H1 (cell line): Measurements from ENCODE around the gene CCDC80. TPM values are rescaled to one million over a fixed set of nuclear protein-coding genes. Genes with fewer than 3 reads are reported as not detected.

Experiments used
- CTCF ChIA-PET: fragments of 300-600 bp; sonication (Branson Sonifier 250); formaldehyde crosslinking; loops from one replicate; lab custom pipeline; 2021; ENCODE audit not compliant: partially characterized antibody; lab: Charles Lee
- POLR2A ChIA-PET: fragments of 300-600 bp; sonication (Branson Sonifier 250); formaldehyde crosslinking; loops from one replicate; lab custom pipeline; 2021; ENCODE audit warnings: inconsistent platforms; ENCODE audit not compliant: partially characterized antibody; lab: Charles Lee
- DNase-seq, 2 experiments: peaks; one replicate each; pipeline versions ENCODE4 v3.0.0 to v3.0.0-alpha.2; 2010 to 2022; ENCODE audit warnings: low spot score in 2 of 2, low read depth in 1 of 2, mixed read lengths in 1 of 2
- FAIRE-seq: peaks from 2 replicates; lab custom pipeline; 2011; peaks lifted over from hg19 to GRCh38; lab: Jason Lieb, UNC
- H2AFZ ChIP-seq: 2 replicates; pipeline ENCODE4 v1.8.1; 2012; ENCODE audit warnings: low read length, inconsistent platforms
- H2AK5ac ChIP-seq: 2 replicates; pipeline ENCODE4 v1.6.1; 2013; ENCODE audit warnings: low read depth, low read length
- H2BK120ac ChIP-seq: replicated peaks from 2 replicates; pipeline ENCODE3; 2013; ENCODE audit warnings: low read depth, low read length, inconsistent platforms
- H2BK12ac ChIP-seq: 2 replicates; pipeline ENCODE4 v1.6.1; 2013; ENCODE audit warnings: low read depth, low read length
- H2BK15ac ChIP-seq: 2 replicates; pipeline ENCODE4 v1.6.1; 2013; ENCODE audit warnings: low read length
- H2BK20ac ChIP-seq: 2 replicates; pipeline ENCODE4 v1.6.1; 2013; ENCODE audit warnings: low read length
- H2BK5ac ChIP-seq: 2 replicates; pipeline ENCODE4 v1.6.1; 2013; ENCODE audit warnings: low read depth, low read length
- H3K14ac ChIP-seq: 2 replicates; pipeline ENCODE4 v1.6.1; 2013; ENCODE audit warnings: inconsistent platforms; ENCODE audit not compliant: insufficient read length
- H3K18ac ChIP-seq: 2 replicates; pipeline ENCODE4 v1.6.1; 2013; ENCODE audit warnings: low read length; ENCODE audit errors: extremely low read depth
- H3K23ac ChIP-seq: 2 replicates; pipeline ENCODE4 v1.6.1; 2013; ENCODE audit warnings: inconsistent platforms; ENCODE audit not compliant: insufficient read length
- H3K23me2 ChIP-seq: 2 replicates; pipeline ENCODE4 v1.6.1; 2013; ENCODE audit warnings: low read depth, low read length
- H3K27ac ChIP-seq: 2 replicates; pipeline ENCODE4 v1.6.1; 2011; ENCODE audit warnings: low read depth, low read length, inconsistent platforms
- H3K27me3 ChIP-seq, 4 experiments: replicated peaks in 1 of 4; 1 replicate in 1 of 4; 2 replicates in 3 of 4; pipeline versions ENCODE4 v1.6.1 to v1.8.1; 2011 to 2013; ENCODE audit warnings: low read length in 3 of 4, mild to moderate bottlenecking in 3 of 4, inconsistent platforms in 2 of 4, mixed read lengths in 2 of 4, moderate library complexity in 1 of 4; ENCODE audit not compliant: control insufficient read depth in 3 of 4, insufficient read depth in 3 of 4; ENCODE audit errors: extremely low read depth in 1 of 4
- H3K36me3 ChIP-seq, 4 experiments: 2 replicates each; pipeline versions ENCODE4 v1.6.1 to v1.8.1; 2011 to 2013; ENCODE audit warnings: mild to moderate bottlenecking in 4 of 4, low read length in 3 of 4, moderate library complexity in 2 of 4, control low read depth in 1 of 4, inconsistent platforms in 1 of 4; ENCODE audit not compliant: insufficient read depth in 4 of 4, control insufficient read depth in 2 of 4
- H3K4ac ChIP-seq: replicated peaks from 2 replicates; pipeline ENCODE3; 2013; ENCODE audit warnings: low read length, low read depth, mixed read lengths, inconsistent platforms; ENCODE audit not compliant: insufficient read length
- H3K4me1 ChIP-seq, 4 experiments: replicated peaks in 1 of 4; 1 replicate in 1 of 4; 2 replicates in 3 of 4; pipeline versions ENCODE4 v1.6.1 to v1.8.1; 2011 to 2013; ENCODE audit warnings: low read length in 3 of 4, inconsistent platforms in 2 of 4, mixed read lengths in 1 of 4; ENCODE audit not compliant: insufficient read depth in 4 of 4, control insufficient read depth in 3 of 4
- H3K4me2 ChIP-seq, 2 experiments: 2 replicates each; pipeline versions ENCODE4 v1.6.1 to v1.8.1; 2011 to 2013; ENCODE audit warnings: low read depth in 2 of 2, low read length in 2 of 2, control low read depth in 1 of 2, inconsistent platforms in 1 of 2, mild to moderate bottlenecking in 1 of 2; ENCODE audit not compliant: insufficient read depth in 1 of 2
- H3K4me3 ChIP-seq, 4 experiments: fragments of 200-600, 300-600 bp in 1 of 4; sonication (generic), shearing (Covaris generic), sonication (Bioruptor Twin) in 1 of 4; 2 replicates each; pipeline versions ENCODE4 v1.5.1 to v1.8.1; 2011 to 2016; ENCODE audit warnings: low read length in 4 of 4, low read depth in 3 of 4, control low read depth in 2 of 4, inconsistent platforms in 2 of 4, mild to moderate bottlenecking in 2 of 4, mixed read lengths in 1 of 4, moderate library complexity in 1 of 4; ENCODE audit not compliant: insufficient read depth in 2 of 4; ENCODE audit errors: extremely low read depth in 1 of 4
- H3K56ac ChIP-seq: replicated peaks from 2 replicates; pipeline ENCODE3; 2013; ENCODE audit warnings: low read depth, mild to moderate bottlenecking, mixed read lengths, low read length, inconsistent platforms; ENCODE audit not compliant: insufficient read length
- H3K79me1 ChIP-seq: 2 replicates; pipeline ENCODE4 v1.6.1; 2013; ENCODE audit warnings: low read depth, low read length, control low read depth
- H3K79me2 ChIP-seq, 2 experiments: 2 replicates each; pipeline versions ENCODE4 v1.6.1 to v1.8.1; 2012 to 2013; ENCODE audit warnings: low read length in 2 of 2, mild to moderate bottlenecking in 2 of 2, inconsistent platforms in 1 of 2; ENCODE audit not compliant: insufficient read depth in 2 of 2, control insufficient read depth in 1 of 2
- H3K9ac ChIP-seq, 4 experiments: replicated peaks in 1 of 4; 1 replicate in 1 of 4; 2 replicates in 3 of 4; pipeline versions ENCODE4 v1.6.1 to v1.8.1; 2011 to 2013; ENCODE audit warnings: low read depth in 3 of 4, low read length in 3 of 4, control low read depth in 2 of 4, mild to moderate bottlenecking in 2 of 4, moderate library complexity in 2 of 4, inconsistent platforms in 1 of 4; ENCODE audit errors: extremely low read depth in 1 of 4
- H3K9me3 ChIP-seq, 2 experiments: 2 replicates each; pipeline versions ENCODE4 v1.6.1 to v1.8.1; 2012 to 2013; ENCODE audit warnings: mild to moderate bottlenecking in 2 of 2, moderate library complexity in 2 of 2, control low read depth in 1 of 2, inconsistent platforms in 1 of 2, low read depth in 1 of 2, low read length in 1 of 2, mixed read lengths in 1 of 2; ENCODE audit not compliant: insufficient read depth in 2 of 2
- H4K20me1 ChIP-seq, 2 experiments: replicated peaks in 1 of 2; 2 replicates each; pipeline versions ENCODE3 to v1.8.1; 2011 to 2013; ENCODE audit warnings: inconsistent platforms in 2 of 2, low read length in 2 of 2, mild to moderate bottlenecking in 1 of 2; ENCODE audit not compliant: insufficient read depth in 2 of 2, control insufficient read depth in 1 of 2
- H4K5ac ChIP-seq: 2 replicates; pipeline ENCODE4 v1.6.1; 2013; ENCODE audit warnings: low read length, low read depth, mixed read lengths, inconsistent platforms; ENCODE audit not compliant: insufficient read length
- H4K8ac ChIP-seq: 2 replicates; pipeline ENCODE4 v1.8.0; 2013; ENCODE audit warnings: mild to moderate bottlenecking, moderate library complexity, low read length, inconsistent platforms; ENCODE audit not compliant: insufficient read depth; ENCODE audit errors: extremely low read depth
- H4K91ac ChIP-seq: replicated peaks from 2 replicates; pipeline ENCODE3; 2013; ENCODE audit warnings: low read length, mixed read lengths, inconsistent platforms; ENCODE audit not compliant: insufficient read length
- BRCA1 ChIP-seq: IDR thresholded peaks from 2 replicates; pipeline ENCODE4 v1.6.1; 2012; ENCODE audit warnings: low read depth, low read length, improper control_type of control experiment
- CTBP2 ChIP-seq: IDR thresholded peaks from 2 replicates; pipeline ENCODE4 v1.7.0; 2011; ENCODE audit warnings: borderline replicate concordance, mild to moderate bottlenecking, moderate library complexity, mixed read lengths, low read length; ENCODE audit not compliant: insufficient read depth, insufficient read length
- EZH2 ChIP-seq: fragments of 200-600 bp; sonication (generic); IDR thresholded peaks from 2 replicates; pipeline ENCODE4 v1.7.1; 2012; ENCODE audit warnings: low read depth, mild to moderate bottlenecking, moderate library complexity, low read length, inconsistent platforms; ENCODE audit not compliant: severe bottlenecking
- GABPA ChIP-seq: IDR thresholded peaks from 2 replicates; pipeline ENCODE4 v1.6.1; 2011; ENCODE audit warnings: mild to moderate bottlenecking, low read length, moderate library complexity, borderline replicate concordance; ENCODE audit not compliant: insufficient read depth
- HDAC2 ChIP-seq, 2 experiments: fragments of 300-600 bp in 1 of 2; sonication (generic) in 1 of 2; IDR thresholded peaks; 2 replicates each; pipeline ENCODE4 v1.6.1; 2011 to 2012; ENCODE audit warnings: low read depth in 2 of 2, low read length in 2 of 2, mild to moderate bottlenecking in 2 of 2, moderate library complexity in 2 of 2, borderline replicate concordance in 1 of 2, inconsistent platforms in 1 of 2
- KDM1A ChIP-seq: fragments of 200-600, 300-600 bp; sonication (generic); IDR thresholded peaks from 2 replicates; pipeline ENCODE4 v1.7.1; 2016; ENCODE audit warnings: mild to moderate bottlenecking, low read length, borderline replicate concordance
- KDM4A ChIP-seq: IDR thresholded peaks from one replicate; pipeline ENCODE4 v1.7.1; 2012; ENCODE audit warnings: low read depth, mild to moderate bottlenecking, moderate library complexity, low read length, inconsistent platforms; ENCODE audit not compliant: severe bottlenecking
- RFX5 ChIP-seq: IDR thresholded peaks from 2 replicates; pipeline ENCODE4 v1.6.1; 2011; ENCODE audit warnings: low read depth, low read length, improper control_type of control experiment, borderline replicate concordance
- TAF1 ChIP-seq: IDR thresholded peaks from 2 replicates; pipeline ENCODE4 v1.6.1; 2011; ENCODE audit warnings: mild to moderate bottlenecking, low read depth, low read length
- WGBS, 2 experiments: shearing (Covaris generic) in 1 of 2; methylation state at CpG; one replicate each; pipeline versions ENCODE4 v1.1.6 to v1.1.7; 2013 to 2015; ENCODE audit warnings: low lambda C conversion rate in 2 of 2, mixed read lengths in 2 of 2, inconsistent platforms in 1 of 2, low coverage in 1 of 2, missing lambda C conversion rate in 1 of 2; ENCODE audit not compliant: insufficient replicate concordance in 2 of 2, insufficient coverage in 1 of 2, insufficient read length in 1 of 2; ENCODE audit errors: extremely low coverage in 1 of 2, missing lambda C conversion rate in 1 of 2; 5-methylcytosine and 5-hydroxymethylcytosine counted together
- polyA plus RNA-seq, 7 experiments: library from polyadenylated mRNA; depleted of rRNA in 3 of 7; stranded (reverse) in 5 of 7; unstranded in 2 of 7; fragments of >200 nt in 5 of 7; fragments of 200-250 nt in 2 of 7; gene quantifications; 1 replicate in 5 of 7; 2 replicates in 1 of 7; 4 replicates in 1 of 7; pipeline versions ENCODE4 v1.2.1 to v1.2.3, GENCODE V29; 2011 to 2013; ENCODE audit warnings: missing spikeins in 2 of 7, mixed read lengths in 2 of 7
- total RNA-seq: library from RNA; stranded (reverse); fragmentation: NEBNext Ultra II Directional; extraction: Animal tissue kit (Norgen Biotek cat#: 25700); gene quantifications from 2 replicates; pipeline ENCODE4 v1.2.1, GENCODE V29; 2021

Gene CCDC80
- total and polyA plus RNA-seq, 2 of the 8 experiments (the other 6 are each of a cell fraction or from before 2014, with no cell fraction given) = 1.1 to 12.9 TPM

DNA sequence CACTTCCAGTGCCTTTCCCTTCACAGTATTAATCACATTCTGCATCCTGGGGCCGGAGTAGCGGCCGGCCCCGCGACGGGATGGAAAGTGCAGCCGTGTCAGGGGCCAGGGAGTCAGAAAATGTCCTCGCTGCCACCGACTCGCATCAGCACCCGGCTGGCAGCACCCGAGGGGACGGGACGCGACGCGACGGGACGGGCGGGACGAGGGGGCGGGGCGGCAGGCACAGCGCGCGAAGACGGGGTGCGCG lies 79.5 kb downstream of the CCDC80 start:
- peak overlapping the region; percentile 49 to 87 (median 78); a peak in 6 of 7 replicates for H3K9ac ChIP-seq
- CTCF ChIA-PET = no interaction called here

More for the DNA sequence above, 79.5 kb downstream of the CCDC80 start:
- no peak overlapping the region for H2AK5ac ChIP-seq
- H3K79me1 ChIP-seq = no peaks in the 10 kb centered on the region
- H3K23me2 ChIP-seq = peaks cover 11% of the 10 kb centered on the region
- H3K4me3 ChIP-seq = peak overlapping the region; percentile 76 to 97 (median 78)
- no peak for DNase-seq
- no peak overlapping the region for H2BK12ac ChIP-seq
- no peak overlapping the region for H3K56ac ChIP-seq
- H2BK20ac ChIP-seq = no peak overlapping the region
- H3K18ac ChIP-seq = peak overlapping the region; percentile 95
- POLR2A ChIA-PET = interaction anchor here (0.6 to 1.5 kb wide), 8 partner anchors 9 to 457 kb away, joined by 3 to 6 read pairs (median 3); partner anchors contain the start of gene GTPBP8
- H3K9me3 ChIP-seq = no peaks in the 10 kb centered on the region
- peak overlapping the region; percentile 90 for H2AFZ ChIP-seq
- no peak overlapping the region for H3K14ac ChIP-seq
- H3K27ac ChIP-seq = peak overlapping the region; percentile 87; the same call in 1 of the 2 replicates
- H2BK5ac ChIP-seq = peak overlapping the region; percentile 96; the same call in 1 of the 2 replicates
- H2BK120ac ChIP-seq = no peak overlapping the region
- H3K23ac ChIP-seq = no peak overlapping the region
- H3K4me1 ChIP-seq = no peaks in the 10 kb centered on the region; a peak in 1 of 7 replicates
- no peak overlapping the region for H3K4ac ChIP-seq
- no peak overlapping the region for H4K91ac ChIP-seq
- H3K4me2 ChIP-seq = peak overlapping the region; percentile 64 to 88
- H3K79me2 ChIP-seq = peaks cover 3 to 45% of the 10 kb centered on the region in 2 experiments; a peak in 3 of 4 replicates
- H4K8ac ChIP-seq = peak overlapping the region; percentile 42; the same call in 1 of the 2 replicates
- H3K36me3 ChIP-seq = peaks cover 0 to 9% (median 0%) of the 10 kb centered on the region in 4 experiments; a peak in 3 of 8 replicates
- no peak for FAIRE-seq
- H4K5ac ChIP-seq = peak overlapping the region; percentile 44
- no peaks in the 10 kb centered on the region for H4K20me1 ChIP-seq
- TF ChIP-seq EZH2 (no peak), CTBP2 (peak; percentile 35), RFX5 (no peak), TAF1 (peak; percentile 21; the same call in 1 of the 2 replicates), HDAC2 (IDR thresholded peaks at IDR 0.05; ENCODE audit: borderline replicate concordance in 1 of 2, low read depth in 2 of 2, low read length in 2 of 2) (peak in 1 of 2 experiments; percentile 96; a peak in 2 of 4 replicates), GABPA (no peak), BRCA1 (no peak), KDM4A (no peak), KDM1A (no peak)
- WGBS, 2 experiments = 0% methylated on average over 13 of the region's 29 CpGs; no CpG with 5 or more reads in 1 of the 2 experiments
- no peaks in the 10 kb centered on the region for H3K27me3 ChIP-seq
- H2BK15ac ChIP-seq = no peak overlapping the region; the same call in 1 of the 2 replicates
